Peyer's patch (tissue), 4 donors: ENCODE measurements around the gene ITGB4. TPM values are rescaled to one million over a fixed set of nuclear protein-coding genes. Genes with fewer than 3 reads are reported as not detected.

Source experiments
- DNase-seq, 3 donors: peaks; one replicate each; pipeline ENCODE4 v3.0.0-alpha.2; 2017 to 2019
- H3K27ac ChIP-seq, 4 donors: fragments of 200-600 bp; sonication (generic); one replicate each; pipeline ENCODE4 v1.5.1; 2016 to 2019
- H3K27me3 ChIP-seq, 2 donors: fragments of 200-600 bp; sonication (generic); one replicate each; pipeline ENCODE4 v1.5.1; 2019
- H3K36me3 ChIP-seq, 3 donors: fragments of 200-600 bp; sonication (generic); one replicate each; pipeline ENCODE4 v1.5.1; 2016 to 2019
- H3K4me1 ChIP-seq, 4 donors: fragments of 200-600 bp; sonication (generic); one replicate each; pipeline ENCODE4 v1.5.1; 2016 to 2019
- H3K4me3 ChIP-seq, 4 donors: fragments of 200-600 bp; sonication (generic); 1 replicate in 3 of 4; 2 replicates in 1 of 4; pipeline ENCODE4 v1.5.1; 2016 to 2019; ENCODE audit warnings: mild to moderate bottlenecking in 1 of 4
- H3K9me3 ChIP-seq, 4 donors: fragments of 200-600 bp; sonication (generic); one replicate each; pipeline ENCODE4 v1.5.1; 2016 to 2019; ENCODE audit warnings: mild to moderate bottlenecking in 1 of 4
- CTCF ChIP-seq, 6 experiments: fragments of 450-650 bp in 4 of 6; fragments of 200-600 bp in 2 of 6; sonication (generic) in 1 of 6; IDR thresholded peaks; one replicate each; pipeline ENCODE4 v1.5.1; 2017 to 2019; ENCODE audit warnings: antibody characterized with exemption in 6 of 6, mild to moderate bottlenecking in 3 of 6, moderate library complexity in 1 of 6
- POLR2A ChIP-seq, 2 donors: fragments of 450-650 bp; IDR thresholded peaks; one replicate each; pipeline ENCODE4 v1.5.1; 2017; ENCODE audit warnings: antibody characterized with exemption in 2 of 2, mild to moderate bottlenecking in 2 of 2, moderate library complexity in 2 of 2
- total RNA-seq, 4 donors: library from RNA; depleted of rRNA; stranded (reverse); fragments of >200 nt; gene quantifications; one replicate each; pipeline ENCODE4 v1.1.0, GENCODE V29; 2016

ITGB4 gene
- total RNA-seq, 4 donors from 2014 or later: 80.0 to 368 (median 219) TPM

DNA sequence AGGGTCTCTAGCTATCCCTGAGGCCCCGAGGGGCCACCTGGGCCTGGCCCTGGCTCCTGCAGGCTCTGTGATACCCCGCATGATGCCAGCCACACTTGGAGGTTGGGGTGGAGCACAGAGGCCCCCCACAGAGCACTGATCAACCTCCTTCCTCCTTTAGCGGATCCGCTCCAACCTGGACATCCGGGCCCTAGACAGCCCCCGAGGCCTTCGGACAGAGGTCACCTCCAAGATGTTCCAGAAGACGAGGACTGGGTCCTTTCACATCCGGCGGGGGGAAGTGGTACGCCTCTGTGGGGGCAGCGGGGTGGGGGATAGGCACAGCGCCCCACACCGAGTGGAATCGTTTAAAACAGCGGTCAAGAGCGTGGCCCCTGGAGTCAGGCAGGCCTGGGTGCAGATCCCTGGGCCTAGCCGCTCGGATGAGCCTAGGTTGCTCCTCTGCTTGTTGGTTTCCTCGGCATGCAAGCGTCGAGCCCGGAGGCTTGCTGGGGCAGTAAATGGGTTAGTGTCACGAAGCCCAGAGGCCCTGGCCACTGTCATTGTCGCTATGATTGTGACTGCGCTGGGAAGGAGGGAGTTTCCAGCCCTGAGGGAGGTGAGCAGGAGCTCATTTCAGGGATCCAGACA lies 9.9 kb downstream of the ITGB4 start:
- peaks cover 0 to 74% (median 0%) of the 10 kb centered on the region in 3 donors for H3K36me3 ChIP-seq
- H3K4me1 ChIP-seq: peaks cover 0 to 29% (median 2%) of the 10 kb centered on the region in 4 donors
- H3K27ac ChIP-seq: no peak overlapping the region
- H3K4me3 ChIP-seq: no peak overlapping the region
- H3K27me3 ChIP-seq: no peaks in the 10 kb centered on the region
- H3K9me3 ChIP-seq: no peaks in the 10 kb centered on the region
- DNase-seq: no peak
- no peak for TF ChIP-seq POLR2A (IDR thresholded peaks at IDR 0.05)
- TF ChIP-seq CTCF (IDR thresholded peaks at IDR 0.05): no peak

DNA sequence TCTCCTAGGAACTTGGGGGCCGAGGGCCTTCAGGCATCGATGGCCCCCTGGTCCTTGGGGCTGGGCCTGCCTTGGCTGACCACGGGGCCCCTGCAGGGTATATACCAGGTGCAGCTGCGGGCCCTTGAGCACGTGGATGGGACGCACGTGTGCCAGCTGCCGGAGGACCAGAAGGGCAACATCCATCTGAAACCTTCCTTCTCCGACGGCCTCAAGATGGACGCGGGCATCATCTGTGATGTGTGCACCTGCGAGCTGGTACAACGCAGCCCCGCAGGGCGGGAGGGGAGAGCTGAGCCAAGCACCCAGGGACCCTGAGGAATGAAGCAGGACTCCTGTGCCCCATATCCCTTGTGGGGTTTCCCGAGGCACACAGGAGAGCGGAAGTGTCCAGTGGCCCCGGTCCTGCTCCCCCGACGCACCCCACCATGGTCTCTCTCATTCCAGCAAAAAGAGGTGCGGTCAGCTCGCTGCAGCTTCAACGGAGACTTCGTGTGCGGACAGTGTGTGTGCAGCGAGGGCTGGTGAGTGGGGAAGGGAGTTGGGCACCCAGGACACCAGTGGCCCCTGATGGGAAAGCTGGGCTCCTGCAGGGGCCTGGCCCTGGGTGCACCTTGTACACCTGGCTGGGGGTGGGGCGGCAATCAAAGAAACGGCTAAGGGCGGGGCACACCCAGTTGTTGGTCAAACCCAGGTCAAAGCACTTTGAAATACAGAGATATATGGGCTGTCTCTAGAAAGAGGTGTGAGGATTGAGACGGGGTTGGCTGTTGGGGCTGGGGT lies 10.6 kb downstream of the ITGB4 start:
- Histone ChIP-seq H3K9me3 (no peaks in the 10 kb centered on the region), H3K36me3 (peaks cover 0 to 74% (median 0%) of the 10 kb centered on the region in 3 donors), H3K4me1 (peaks cover 0 to 29% (median 2%) of the 10 kb centered on the region in 4 donors), H3K27me3 (no peaks in the 10 kb centered on the region), H3K27ac (peak overlapping the region in 3 of 4 donors; percentile 40 to 75 (median 45)), H3K4me3 (no peak overlapping the region)
- DNase-seq: peak in 2 of 3 donors; percentile 82 to 87
- TF ChIP-seq POLR2A (IDR thresholded peaks at IDR 0.05) (no peak), CTCF (IDR thresholded peaks at IDR 0.05) (peak in 3 of 6 experiments; percentile 36 to 42 (median 36))

- H3K4me3 ChIP-seq: no peak overlapping the region
- no peaks in the 10 kb centered on the region for H3K9me3 ChIP-seq
- no peak for TF ChIP-seq CTCF (IDR thresholded peaks at IDR 0.05)
- no peak for TF ChIP-seq POLR2A (IDR thresholded peaks at IDR 0.05)
These were observed 12.2 kb downstream of the ITGB4 start for GRCh38 chr17:75733471-75733870.

DNA sequence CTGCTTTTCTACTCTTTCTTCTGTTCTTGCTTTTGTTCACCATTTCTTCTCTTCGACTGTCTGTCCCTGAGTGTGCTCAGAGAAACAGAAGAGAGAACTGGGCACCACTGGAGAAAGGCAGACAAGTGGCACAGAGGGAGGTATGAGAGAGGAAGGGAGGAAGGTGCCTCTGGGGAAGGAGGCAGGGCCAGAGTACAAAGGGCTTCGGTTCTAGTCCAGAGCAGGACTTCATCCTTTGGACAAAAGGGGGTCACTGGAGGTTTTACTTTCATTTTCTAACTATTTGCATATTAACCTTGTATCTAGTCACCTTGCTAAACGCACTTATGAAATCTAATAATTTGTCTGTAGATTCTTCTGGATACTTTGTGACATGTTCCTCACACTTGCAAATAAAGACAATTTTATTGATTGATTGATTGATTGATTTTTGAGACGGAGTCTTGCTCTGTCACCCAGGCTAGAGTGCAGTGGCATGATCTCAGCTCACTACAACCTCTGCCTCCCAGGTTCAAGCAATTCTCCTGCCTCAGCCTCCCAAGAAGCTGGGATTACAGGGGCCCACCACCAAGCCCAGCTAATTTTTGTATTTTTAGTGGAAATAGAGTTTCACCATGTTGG lies 13.5 kb downstream of the ITGB4 start:
- H3K36me3 ChIP-seq: peaks cover 0 to 74% (median 0%) of the 10 kb centered on the region in 3 donors
- peak in 1 of 3 donors; percentile 48 for DNase-seq

More at GRCh38 chr17:75733471-75733870, 12.2 kb downstream of the ITGB4 start:
- Histone ChIP-seq H3K27me3 (no peaks in the 10 kb centered on the region), H3K36me3 (peaks cover 0 to 73% (median 0%) of the 10 kb centered on the region in 3 donors), H3K4me1 (peaks cover 0 to 29% (median 2%) of the 10 kb centered on the region in 4 donors), H3K27ac (peak overlapping the region in 2 of 4 donors; percentile 39 to 67)
- DNase-seq: no peak

More for the DNA sequence above, 13.5 kb downstream of the ITGB4 start:
- no peaks in the 10 kb centered on the region for H3K9me3 ChIP-seq
- H3K27ac ChIP-seq: peak overlapping the region in 3 of 4 donors; percentile 46 to 67 (median 62)
- no peaks in the 10 kb centered on the region for H3K27me3 ChIP-seq
- no peak for TF ChIP-seq CTCF (IDR thresholded peaks at IDR 0.05)
- no peak for TF ChIP-seq POLR2A (IDR thresholded peaks at IDR 0.05)
- no peak overlapping the region for H3K4me3 ChIP-seq
- H3K4me1 ChIP-seq: peaks cover 0 to 29% (median 2%) of the 10 kb centered on the region in 4 donors
